RWPE1 (cell line): ENCODE measurements around the gene BCORL1.
A peak's percentile ranks its signal among the peaks of the same experiment; 100 is the strongest.

Experiments used
- CTCF ChIA-PET: fragments of 350-600 bp; sonication (Branson Sonifier 250); formaldehyde crosslinking; extraction: SDS; loops from one replicate; lab custom pipeline; 2021; lab: Yijun Ruan, JAX
- POLR2A ChIA-PET: fragments of 400-600 bp; formaldehyde crosslinking; extraction: SDS; loops from one replicate; lab custom pipeline; 2020; ENCODE audit warnings: antibody characterized with exemption; ENCODE audit not compliant: low non-redundant PET; lab: Yijun Ruan, JAX
- DNase-seq: peaks from one replicate; pipeline ENCODE4 v3.0.0; 2012; ENCODE audit warnings: low spot score
- H3K27ac ChIP-seq: fragments of 450-650 bp; 2 replicates; pipeline ENCODE4 v1.5.1; 2017
- TF ChIP-seq, protein P1 (sequence below): fragments of 450-650 bp; conservative IDR thresholded peaks from 2 replicates; pipeline ENCODE4 v1.5.1; 2017; ENCODE audit warnings: low read depth, mild to moderate bottlenecking

The BCORL1 gene, protein sequence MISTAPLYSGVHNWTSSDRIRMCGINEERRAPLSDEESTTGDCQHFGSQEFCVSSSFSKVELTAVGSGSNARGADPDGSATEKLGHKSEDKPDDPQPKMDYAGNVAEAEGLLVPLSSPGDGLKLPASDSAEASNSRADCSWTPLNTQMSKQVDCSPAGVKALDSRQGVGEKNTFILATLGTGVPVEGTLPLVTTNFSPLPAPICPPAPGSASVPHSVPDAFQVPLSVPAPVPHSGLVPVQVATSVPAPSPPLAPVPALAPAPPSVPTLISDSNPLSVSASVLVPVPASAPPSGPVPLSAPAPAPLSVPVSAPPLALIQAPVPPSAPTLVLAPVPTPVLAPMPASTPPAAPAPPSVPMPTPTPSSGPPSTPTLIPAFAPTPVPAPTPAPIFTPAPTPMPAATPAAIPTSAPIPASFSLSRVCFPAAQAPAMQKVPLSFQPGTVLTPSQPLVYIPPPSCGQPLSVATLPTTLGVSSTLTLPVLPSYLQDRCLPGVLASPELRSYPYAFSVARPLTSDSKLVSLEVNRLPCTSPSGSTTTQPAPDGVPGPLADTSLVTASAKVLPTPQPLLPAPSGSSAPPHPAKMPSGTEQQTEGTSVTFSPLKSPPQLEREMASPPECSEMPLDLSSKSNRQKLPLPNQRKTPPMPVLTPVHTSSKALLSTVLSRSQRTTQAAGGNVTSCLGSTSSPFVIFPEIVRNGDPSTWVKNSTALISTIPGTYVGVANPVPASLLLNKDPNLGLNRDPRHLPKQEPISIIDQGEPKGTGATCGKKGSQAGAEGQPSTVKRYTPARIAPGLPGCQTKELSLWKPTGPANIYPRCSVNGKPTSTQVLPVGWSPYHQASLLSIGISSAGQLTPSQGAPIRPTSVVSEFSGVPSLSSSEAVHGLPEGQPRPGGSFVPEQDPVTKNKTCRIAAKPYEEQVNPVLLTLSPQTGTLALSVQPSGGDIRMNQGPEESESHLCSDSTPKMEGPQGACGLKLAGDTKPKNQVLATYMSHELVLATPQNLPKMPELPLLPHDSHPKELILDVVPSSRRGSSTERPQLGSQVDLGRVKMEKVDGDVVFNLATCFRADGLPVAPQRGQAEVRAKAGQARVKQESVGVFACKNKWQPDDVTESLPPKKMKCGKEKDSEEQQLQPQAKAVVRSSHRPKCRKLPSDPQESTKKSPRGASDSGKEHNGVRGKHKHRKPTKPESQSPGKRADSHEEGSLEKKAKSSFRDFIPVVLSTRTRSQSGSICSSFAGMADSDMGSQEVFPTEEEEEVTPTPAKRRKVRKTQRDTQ (N-terminal part only)

DNA sequence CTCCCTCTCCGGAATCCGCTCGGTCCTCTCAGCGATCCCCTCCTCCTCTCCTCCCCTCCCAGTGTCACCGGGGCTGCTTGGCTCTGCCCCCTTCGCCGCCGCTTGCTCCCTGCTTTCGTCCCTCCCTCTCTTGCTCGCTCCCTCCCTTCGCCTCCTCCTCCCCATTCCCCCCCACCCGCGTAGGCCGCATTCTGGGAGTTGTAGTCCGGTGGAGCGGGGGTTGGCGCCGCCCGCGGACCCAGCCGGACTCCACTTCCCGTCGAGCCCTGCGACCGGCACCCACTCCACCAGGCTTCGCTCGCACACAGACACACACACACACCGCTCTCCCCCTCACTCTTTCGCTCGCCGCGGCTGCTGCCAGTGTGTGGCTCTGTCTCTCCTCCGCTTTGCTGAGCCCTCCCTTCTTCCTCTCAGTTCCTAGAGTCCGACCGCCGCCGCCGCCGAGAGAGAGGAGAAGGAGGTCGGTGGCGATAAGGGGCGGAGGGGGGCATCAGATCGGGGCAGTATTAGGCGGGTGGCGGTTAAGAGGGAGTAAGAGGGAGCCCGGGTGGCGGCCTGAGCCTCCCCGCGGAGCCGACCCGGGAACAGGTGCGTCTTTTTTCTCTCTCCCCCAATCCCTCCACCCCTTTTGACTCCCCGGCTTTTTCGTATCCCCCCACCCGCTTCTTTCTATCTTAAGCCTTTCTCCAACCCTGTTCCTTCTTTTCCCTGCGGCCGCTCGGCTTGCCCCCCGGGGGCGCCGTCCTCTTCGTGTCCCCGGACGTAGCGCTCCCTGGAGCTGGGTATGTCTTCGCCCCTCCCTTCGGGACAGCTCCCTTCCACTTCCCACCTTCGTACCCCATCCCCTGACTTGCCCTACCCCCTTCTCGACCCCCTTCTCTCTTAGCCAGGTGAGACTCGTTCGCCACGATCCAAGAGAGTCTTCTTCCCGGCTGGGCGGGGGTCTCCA is at the start of gene BCORL1:
TSS of gene BCORL1 (plus strand) at position 336 of the 952 bp plus-strand sequence. CDS start 22,597 bp downstream, outside the sequence.
- ChIA-PET POLR2A (interaction anchor here (0.6 kb wide), 1 partner anchor 366 kb away, joined by 12 read pairs; no protein-coding TSS in a partner anchor), CTCF (interaction anchor here (0.5 to 0.8 kb wide), 2 partner anchors 254 to 773 kb away, joined by 3 to 5 read pairs; no protein-coding TSS in a partner anchor)
- H3K27ac ChIP-seq: peak within 1 kb of the TSS; percentile 41; the same call in 1 of the 2 replicates

DNA sequence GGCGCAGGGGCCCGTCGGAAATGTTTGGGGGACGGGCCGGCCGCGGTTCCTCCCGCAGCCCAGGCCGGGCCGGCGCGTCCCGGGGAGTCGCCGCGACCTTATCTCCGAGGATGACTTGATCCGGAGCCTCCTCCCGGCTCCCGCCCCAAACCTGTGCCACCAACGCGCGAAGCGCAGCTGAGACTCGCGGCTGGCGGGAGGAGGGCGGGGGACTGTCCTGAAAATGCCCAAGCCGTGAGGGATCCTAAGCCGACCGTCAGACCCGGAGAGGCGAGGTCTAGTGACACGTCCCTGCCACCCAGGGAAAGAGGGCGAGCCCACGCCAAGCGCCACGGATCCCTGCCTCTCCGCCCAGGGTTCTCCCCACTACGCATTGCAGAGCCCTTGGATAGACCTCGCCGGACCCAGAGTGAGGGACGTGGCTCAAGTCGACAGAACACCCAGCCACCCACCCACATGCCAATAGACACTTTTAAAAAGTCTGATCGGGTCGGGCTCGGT is 49.6 kb upstream of the BCORL1 start:
- ChIA-PET POLR2A (no interaction called here), CTCF (interaction anchor here (0.7 kb wide), 1 partner anchor 128 kb away, joined by 3 read pairs; no protein-coding TSS in a partner anchor)
- TF ChIP-seq, protein P1, sequence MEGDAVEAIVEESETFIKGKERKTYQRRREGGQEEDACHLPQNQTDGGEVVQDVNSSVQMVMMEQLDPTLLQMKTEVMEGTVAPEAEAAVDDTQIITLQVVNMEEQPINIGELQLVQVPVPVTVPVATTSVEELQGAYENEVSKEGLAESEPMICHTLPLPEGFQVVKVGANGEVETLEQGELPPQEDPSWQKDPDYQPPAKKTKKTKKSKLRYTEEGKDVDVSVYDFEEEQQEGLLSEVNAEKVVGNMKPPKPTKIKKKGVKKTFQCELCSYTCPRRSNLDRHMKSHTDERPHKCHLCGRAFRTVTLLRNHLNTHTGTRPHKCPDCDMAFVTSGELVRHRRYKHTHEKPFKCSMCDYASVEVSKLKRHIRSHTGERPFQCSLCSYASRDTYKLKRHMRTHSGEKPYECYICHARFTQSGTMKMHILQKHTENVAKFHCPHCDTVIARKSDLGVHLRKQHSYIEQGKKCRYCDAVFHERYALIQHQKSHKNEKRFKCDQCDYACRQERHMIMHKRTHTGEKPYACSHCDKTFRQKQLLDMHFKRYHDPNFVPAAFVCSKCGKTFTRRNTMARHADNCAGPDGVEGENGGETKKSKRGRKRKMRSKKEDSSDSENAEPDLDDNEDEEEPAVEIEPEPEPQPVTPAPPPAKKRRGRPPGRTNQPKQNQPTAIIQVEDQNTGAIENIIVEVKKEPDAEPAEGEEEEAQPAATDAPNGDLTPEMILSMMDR: no peak
- H3K27ac ChIP-seq: peak overlapping the region; percentile 88
- no peak for DNase-seq

More for the DNA sequence above, at the start of gene BCORL1:
- TF ChIP-seq, protein P1: no peak
- peak; percentile 92 for DNase-seq

DNA sequence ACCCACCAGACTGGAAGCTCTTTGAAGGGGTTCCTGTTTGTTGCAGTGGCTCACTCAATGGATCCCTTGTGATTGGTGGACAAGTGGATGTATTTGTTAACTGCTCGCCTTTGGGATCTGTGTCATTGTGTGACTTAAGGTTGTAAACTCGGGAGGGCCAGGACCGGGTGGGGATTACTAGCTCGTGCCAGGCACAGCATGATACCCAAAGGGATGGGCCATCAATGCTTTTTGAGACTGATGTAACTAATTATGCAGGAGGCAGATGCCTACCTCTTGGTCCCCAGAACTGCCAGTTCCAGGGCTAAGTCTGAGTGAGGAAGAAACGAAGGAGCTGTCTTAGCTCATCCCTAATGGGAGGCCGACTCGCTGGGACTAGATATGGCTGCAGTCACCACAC is 48.7 kb upstream of the BCORL1 start:
- H3K27ac ChIP-seq: no peak overlapping the region
- ChIA-PET CTCF (no interaction called here), POLR2A (no interaction called here)
- no peak for DNase-seq
- TF ChIP-seq, protein P1: no peak

DNA sequence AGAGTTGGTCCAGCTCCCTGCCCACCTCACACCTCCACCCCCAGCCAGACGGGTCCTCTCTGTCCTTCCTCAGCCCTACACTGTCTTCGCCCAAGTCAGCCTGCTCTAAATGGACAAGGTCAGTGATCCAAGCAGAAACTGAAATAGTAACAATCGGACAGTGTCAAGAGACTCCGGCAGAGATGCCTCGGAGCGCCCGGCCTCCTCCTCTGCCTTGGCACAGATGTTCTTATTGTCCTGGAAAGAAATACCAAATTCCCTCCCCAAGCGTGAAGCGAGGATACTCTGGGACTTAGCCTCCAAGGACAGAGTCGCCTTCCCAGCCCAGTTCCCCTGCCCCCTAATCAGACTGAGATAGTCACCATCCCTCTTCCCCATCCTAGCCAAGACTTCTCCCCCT is 48.0 kb upstream of the BCORL1 start:
- CTCF ChIA-PET: no interaction called here
- no peak overlapping the region for H3K27ac ChIP-seq
- POLR2A ChIA-PET: no interaction called here
- TF ChIP-seq, protein P1: no peak
- DNase-seq: no peak

DNA sequence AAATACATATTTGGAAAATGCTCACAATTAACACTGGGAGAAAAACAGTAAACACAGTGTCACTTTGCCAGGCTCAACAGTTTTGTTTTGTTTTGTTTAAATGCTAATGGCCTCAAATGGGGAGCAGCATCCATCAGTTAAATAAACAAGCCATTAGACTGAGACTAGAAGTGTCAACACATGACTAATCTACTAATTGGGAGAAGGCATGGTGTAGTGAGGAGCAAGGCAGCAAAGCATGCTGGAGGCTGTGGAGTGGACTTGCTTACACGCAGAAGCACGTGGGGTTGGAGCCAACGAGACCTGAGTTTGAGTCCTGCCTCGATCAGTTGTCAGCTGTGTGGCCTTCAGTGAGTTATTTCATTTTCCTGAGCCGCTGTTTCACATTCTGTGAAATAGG is 47.5 kb upstream of the BCORL1 start:
- DNase-seq: no peak
- POLR2A ChIA-PET: no interaction called here
- TF ChIP-seq, protein P1: no peak
- H3K27ac ChIP-seq: no peak overlapping the region
- CTCF ChIA-PET: no interaction called here
